ENCODE results near the gene SRSF1.

- TF ChIP-seq, protein P1, sequence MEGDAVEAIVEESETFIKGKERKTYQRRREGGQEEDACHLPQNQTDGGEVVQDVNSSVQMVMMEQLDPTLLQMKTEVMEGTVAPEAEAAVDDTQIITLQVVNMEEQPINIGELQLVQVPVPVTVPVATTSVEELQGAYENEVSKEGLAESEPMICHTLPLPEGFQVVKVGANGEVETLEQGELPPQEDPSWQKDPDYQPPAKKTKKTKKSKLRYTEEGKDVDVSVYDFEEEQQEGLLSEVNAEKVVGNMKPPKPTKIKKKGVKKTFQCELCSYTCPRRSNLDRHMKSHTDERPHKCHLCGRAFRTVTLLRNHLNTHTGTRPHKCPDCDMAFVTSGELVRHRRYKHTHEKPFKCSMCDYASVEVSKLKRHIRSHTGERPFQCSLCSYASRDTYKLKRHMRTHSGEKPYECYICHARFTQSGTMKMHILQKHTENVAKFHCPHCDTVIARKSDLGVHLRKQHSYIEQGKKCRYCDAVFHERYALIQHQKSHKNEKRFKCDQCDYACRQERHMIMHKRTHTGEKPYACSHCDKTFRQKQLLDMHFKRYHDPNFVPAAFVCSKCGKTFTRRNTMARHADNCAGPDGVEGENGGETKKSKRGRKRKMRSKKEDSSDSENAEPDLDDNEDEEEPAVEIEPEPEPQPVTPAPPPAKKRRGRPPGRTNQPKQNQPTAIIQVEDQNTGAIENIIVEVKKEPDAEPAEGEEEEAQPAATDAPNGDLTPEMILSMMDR (conservative IDR thresholded peaks at IDR 0.05; ENCODE audit: low read length): no peak
- no peak for TF ChIP-seq EZH2phosphoT487 (IDR thresholded peaks at IDR 0.05; ENCODE audit: borderline replicate concordance, low read depth, low read length)
Measured at GRCh38 chr17:57990037-57990436, 17.0 kb downstream of the SRSF1 start.
